GM23338 (cell line): Measurements from ENCODE around the gene SPDYE2. TPM values are rescaled to one million over a fixed set of nuclear protein-coding genes. Genes with fewer than 3 reads are reported as not detected.
"Not testable (repeated sequence)": the region's sequence is repeated elsewhere in the genome, so short reads cannot be mapped to it uniquely, and the experiment has no call there.

Experiments
- ATAC-seq: fragments of 200-7000 bp; cut with Tn5 transposase; 3 replicates; pipeline ENCODE4 v1.9.1; 2020
- DNase-seq: peaks from one replicate; pipeline ENCODE4 v3.0.0-alpha.2; 2015; ENCODE audit warnings: low spot score
- H2AFZ ChIP-seq: fragments of 200-600 bp; sonication (generic); 2 replicates; pipeline ENCODE4 v1.8.0; 2016; ENCODE audit warnings: antibody characterized with exemption, mild to moderate bottlenecking, moderate library complexity
- H3F3A ChIP-seq: fragments of 200-600 bp; sonication (generic); replicated peaks from 2 replicates; pipeline ENCODE4 v1.8.0; 2017; ENCODE audit warnings: antibody characterized with exemption, mixed run types, low read depth
- H3K27ac ChIP-seq: fragments of 200-600 bp; sonication (generic); 2 replicates; pipeline ENCODE4 v1.6.1; 2016; ENCODE audit warnings: low read depth
- H3K27me3 ChIP-seq: fragments of 200-600 bp; sonication (generic); 2 replicates; pipeline ENCODE4 v1.8.0; 2016; ENCODE audit warnings: mild to moderate bottlenecking, mixed run types, moderate library complexity; ENCODE audit not compliant: insufficient read depth
- H3K36me3 ChIP-seq: fragments of 200-600 bp; sonication (generic); 2 replicates; pipeline ENCODE4 v1.8.0; 2016; ENCODE audit warnings: mild to moderate bottlenecking; ENCODE audit not compliant: insufficient read depth
- H3K4me1 ChIP-seq: fragments of 200-600 bp; sonication (generic); 2 replicates; pipeline ENCODE4 v1.8.0; 2016; ENCODE audit warnings: mild to moderate bottlenecking, moderate library complexity; ENCODE audit not compliant: insufficient read depth
- H3K4me2 ChIP-seq: fragments of 200-600 bp; sonication (generic); 2 replicates; pipeline ENCODE4 v1.7.1; 2017; ENCODE audit warnings: mixed run types
- H3K4me3 ChIP-seq: fragments of 200-600 bp; sonication (generic); 2 replicates; pipeline ENCODE4 v1.6.1; 2016; ENCODE audit warnings: mixed run types
- H3K79me2 ChIP-seq: fragments of 200-600 bp; sonication (generic); replicated peaks from 2 replicates; pipeline ENCODE4 v1.8.0; 2017; ENCODE audit warnings: mild to moderate bottlenecking; ENCODE audit not compliant: insufficient read depth
- H3K9me2 ChIP-seq: fragments of 200-600 bp; sonication (generic); 2 replicates; pipeline ENCODE4 v1.8.0; 2017; ENCODE audit not compliant: insufficient read depth
- H4K20me1 ChIP-seq: fragments of 200-600 bp; sonication (generic); replicated peaks from 2 replicates; pipeline ENCODE4 v1.8.0; 2017; ENCODE audit warnings: mild to moderate bottlenecking; ENCODE audit not compliant: insufficient read depth
- H3K27ac Mint-ChIP-seq: 2 replicates; pipeline ENCODE4 v1.8.0; 2020; ENCODE audit warnings: inconsistent platforms, mild to moderate bottlenecking, moderate library complexity, mixed read lengths
- H3K27me3 Mint-ChIP-seq: 3 replicates; pipeline ENCODE4 v1.8.0; 2022; ENCODE audit warnings: low read depth, mild to moderate bottlenecking, moderate library complexity, mixed read lengths, inconsistent platforms; ENCODE audit not compliant: insufficient read depth, poor library complexity
- H3K36me3 Mint-ChIP-seq: 3 replicates; pipeline ENCODE4 v1.8.0; 2021; ENCODE audit warnings: low read depth, mild to moderate bottlenecking, inconsistent platforms, moderate library complexity, mixed read lengths
- H3K4me1 Mint-ChIP-seq: 3 replicates; pipeline ENCODE4 v1.8.0; 2020; ENCODE audit warnings: mild to moderate bottlenecking, inconsistent platforms, mixed read lengths
- H3K4me3 Mint-ChIP-seq: 3 replicates; pipeline ENCODE4 v1.8.0; 2021; ENCODE audit warnings: moderate library complexity, mild to moderate bottlenecking, inconsistent platforms, mixed read lengths
- H3K9me3 Mint-ChIP-seq: 3 replicates; pipeline ENCODE4 v1.8.0; 2020; ENCODE audit warnings: moderate library complexity, mild to moderate bottlenecking, inconsistent platforms, mixed read lengths
- polyA plus RNA-seq: library from polyadenylated mRNA; unstranded; fragments of >200 nt; fragmentation: Nextera tagmentation; extraction: Ambion mirVana; gene quantifications from 2 replicates; pipeline ENCODE4 v1.2.1, GENCODE V29; 2016
- total RNA-seq: library from RNA; depleted of rRNA; stranded (reverse); fragments of >200 nt; shearing (Covaris generic); gene quantifications from 2 replicates; pipeline ENCODE4 v1.2.3, GENCODE V29; 2014

Gene SPDYE2
- total and polyA plus RNA-seq, 2 experiments from 2014 or later: 0.79 TPM; not detected in 1

GRCh38 chr7:102540604-102541003 is 10.4 kb upstream of the SPDYE2 start:
- not testable (repeated sequence) for ATAC-seq, H3K27ac Mint-ChIP-seq, DNase-seq, H3K27me3 Mint-ChIP-seq, H3K4me1 ChIP-seq, H3K4me3 ChIP-seq, H3F3A ChIP-seq, H2AFZ ChIP-seq, H3K36me3 Mint-ChIP-seq, H3K27me3 ChIP-seq, H4K20me1 ChIP-seq, H3K4me2 ChIP-seq, H3K9me2 ChIP-seq, H3K9me3 Mint-ChIP-seq, H3K4me1 Mint-ChIP-seq, H3K4me3 Mint-ChIP-seq, H3K79me2 ChIP-seq, H3K36me3 ChIP-seq, H3K27ac ChIP-seq

DNA sequence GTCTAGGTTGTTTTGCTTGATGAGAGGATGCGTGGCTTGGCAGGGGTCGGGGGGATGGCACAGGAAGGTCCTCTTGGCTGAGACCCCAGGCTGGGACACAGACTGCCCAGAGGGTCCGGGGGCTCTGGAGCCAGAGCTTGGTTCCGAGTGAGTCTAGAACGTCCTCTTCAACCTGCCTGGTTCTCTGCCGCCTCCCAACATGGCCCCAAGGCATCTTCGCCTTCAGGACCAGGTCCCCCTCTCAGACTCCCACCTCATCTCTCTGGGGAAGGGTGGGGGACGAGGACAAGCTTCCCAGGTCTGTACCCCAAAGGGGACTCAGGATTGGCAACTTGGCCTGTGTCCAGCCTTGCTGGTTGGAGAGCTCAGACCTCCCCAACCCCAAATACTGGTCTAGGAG is 8.9 kb upstream of the SPDYE2 start:
- H3K4me1 Mint-ChIP-seq, ATAC-seq, H3F3A ChIP-seq, DNase-seq, H3K27me3 Mint-ChIP-seq, H3K4me1 ChIP-seq, H3K27ac ChIP-seq, H3K36me3 Mint-ChIP-seq, H2AFZ ChIP-seq, H3K9me3 Mint-ChIP-seq, H3K4me3 ChIP-seq, H3K36me3 ChIP-seq, H3K4me2 ChIP-seq, H4K20me1 ChIP-seq, H3K4me3 Mint-ChIP-seq, H3K27me3 ChIP-seq, H3K27ac Mint-ChIP-seq, H3K79me2 ChIP-seq, H3K9me2 ChIP-seq: not testable (repeated sequence)

- H3K9me3 Mint-ChIP-seq, H3K27ac Mint-ChIP-seq, H4K20me1 ChIP-seq, H3K4me3 ChIP-seq, H3K4me3 Mint-ChIP-seq, H3K27me3 Mint-ChIP-seq, H3K36me3 Mint-ChIP-seq, ATAC-seq, H3K36me3 ChIP-seq, H3K79me2 ChIP-seq, H3K4me1 ChIP-seq, H2AFZ ChIP-seq, H3K27ac ChIP-seq, H3K4me1 Mint-ChIP-seq, H3K9me2 ChIP-seq, H3F3A ChIP-seq, DNase-seq, H3K27me3 ChIP-seq, H3K4me2 ChIP-seq: not testable (repeated sequence)
These were observed 8.3 kb upstream of the SPDYE2 start for GRCh38 chr7:102542771-102543170.

GRCh38 chr7:102543596-102543995 is 7.4 kb upstream of the SPDYE2 start, which contains the start of gene UPK3BL2:
Gene UPK3BL2 (minus strand): TSS chr7:102543696. CDS start chr7:102543636, 60 bp downstream.
- H3K27ac ChIP-seq, ATAC-seq, H3K36me3 Mint-ChIP-seq, H3K4me3 Mint-ChIP-seq, H3K9me2 ChIP-seq, H3K9me3 Mint-ChIP-seq, H3K36me3 ChIP-seq, DNase-seq, H3K4me2 ChIP-seq, H3K27me3 Mint-ChIP-seq, H4K20me1 ChIP-seq, H3K79me2 ChIP-seq, H2AFZ ChIP-seq, H3K4me3 ChIP-seq, H3K27ac Mint-ChIP-seq, H3K4me1 Mint-ChIP-seq, H3F3A ChIP-seq, H3K4me1 ChIP-seq, H3K27me3 ChIP-seq: not testable (repeated sequence)

- not testable (repeated sequence) for ATAC-seq, H3K79me2 ChIP-seq, H3K4me1 ChIP-seq, H2AFZ ChIP-seq, H3K9me3 Mint-ChIP-seq, H3K27me3 Mint-ChIP-seq, H3K4me3 ChIP-seq, H3K9me2 ChIP-seq, H3K27ac ChIP-seq, H3K36me3 Mint-ChIP-seq, H3K4me3 Mint-ChIP-seq, H3F3A ChIP-seq, DNase-seq, H3K27ac Mint-ChIP-seq, H3K36me3 ChIP-seq, H3K4me1 Mint-ChIP-seq, H3K27me3 ChIP-seq, H3K4me2 ChIP-seq, H4K20me1 ChIP-seq
These were observed 6.7 kb upstream of the SPDYE2 start for GRCh38 chr7:102544372-102544771.

DNA sequence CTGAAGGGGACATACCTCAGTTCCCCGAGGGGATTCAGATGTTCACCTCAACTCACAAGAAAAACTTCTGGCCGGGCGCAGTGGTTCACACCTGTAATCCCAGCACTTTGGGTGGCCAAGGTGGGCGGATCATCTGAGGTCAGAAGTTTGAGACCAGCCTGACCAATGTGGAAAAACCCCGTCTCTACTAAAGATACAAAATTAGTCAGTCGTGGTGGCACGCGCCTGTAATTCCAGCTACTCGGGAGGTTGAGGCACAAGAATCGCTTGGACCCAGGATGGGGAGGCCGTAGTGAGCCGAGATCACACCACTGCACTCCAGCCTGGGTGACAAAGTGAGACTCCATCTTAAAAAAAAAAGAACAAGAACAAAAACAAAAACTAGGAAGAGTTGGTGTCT is 5.7 kb upstream of the SPDYE2 start:
- H3K36me3 ChIP-seq, H3K79me2 ChIP-seq, H3F3A ChIP-seq, H3K4me1 Mint-ChIP-seq, H3K4me1 ChIP-seq, H3K9me3 Mint-ChIP-seq, H3K27ac ChIP-seq, DNase-seq, H4K20me1 ChIP-seq, H3K4me2 ChIP-seq, H3K27ac Mint-ChIP-seq, ATAC-seq, H3K9me2 ChIP-seq, H3K27me3 ChIP-seq, H3K4me3 ChIP-seq, H3K4me3 Mint-ChIP-seq, H3K27me3 Mint-ChIP-seq, H2AFZ ChIP-seq, H3K36me3 Mint-ChIP-seq: not testable (repeated sequence)

DNA sequence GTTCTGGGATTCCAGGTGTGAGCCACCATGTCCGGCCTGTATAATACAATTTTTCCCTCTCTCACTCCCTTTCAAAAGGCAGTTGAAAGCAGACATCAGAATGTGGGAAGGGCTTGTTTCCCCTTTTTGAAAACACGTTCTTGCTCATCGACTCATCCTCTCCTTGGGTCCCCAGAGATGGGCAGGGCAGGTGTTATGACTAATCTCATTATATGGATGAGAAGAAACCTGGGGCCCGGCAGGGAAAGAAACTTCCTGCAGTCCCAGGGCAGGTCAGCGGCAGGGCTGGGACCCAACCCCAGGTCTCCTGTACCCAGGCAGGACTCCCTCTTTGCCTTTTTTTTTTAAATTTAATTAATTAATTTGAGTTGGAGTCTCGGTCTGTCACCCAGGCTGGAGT is 4.7 kb upstream of the SPDYE2 start:
- H3K4me1 Mint-ChIP-seq, H3K27me3 Mint-ChIP-seq, H3K9me2 ChIP-seq, H3K36me3 ChIP-seq, H3K4me3 Mint-ChIP-seq, H3K4me3 ChIP-seq, H4K20me1 ChIP-seq, H3K36me3 Mint-ChIP-seq, H2AFZ ChIP-seq, H3K79me2 ChIP-seq, H3F3A ChIP-seq, H3K27ac Mint-ChIP-seq, H3K4me2 ChIP-seq, H3K9me3 Mint-ChIP-seq, H3K4me1 ChIP-seq, DNase-seq, H3K27me3 ChIP-seq, ATAC-seq, H3K27ac ChIP-seq: not testable (repeated sequence)
